GM21360 (cell line): ENCODE results near the gene CEP128.

Source experiments
- ATAC-seq: cut with Tn5 transposase; IDR thresholded peaks from one replicate; pipeline ENCODE4 v1.9.1; 2021; ENCODE audit warnings: mild to moderate bottlenecking, moderate library complexity; ENCODE audit not compliant: unreplicated experiment

The CEP128 gene

DNA sequence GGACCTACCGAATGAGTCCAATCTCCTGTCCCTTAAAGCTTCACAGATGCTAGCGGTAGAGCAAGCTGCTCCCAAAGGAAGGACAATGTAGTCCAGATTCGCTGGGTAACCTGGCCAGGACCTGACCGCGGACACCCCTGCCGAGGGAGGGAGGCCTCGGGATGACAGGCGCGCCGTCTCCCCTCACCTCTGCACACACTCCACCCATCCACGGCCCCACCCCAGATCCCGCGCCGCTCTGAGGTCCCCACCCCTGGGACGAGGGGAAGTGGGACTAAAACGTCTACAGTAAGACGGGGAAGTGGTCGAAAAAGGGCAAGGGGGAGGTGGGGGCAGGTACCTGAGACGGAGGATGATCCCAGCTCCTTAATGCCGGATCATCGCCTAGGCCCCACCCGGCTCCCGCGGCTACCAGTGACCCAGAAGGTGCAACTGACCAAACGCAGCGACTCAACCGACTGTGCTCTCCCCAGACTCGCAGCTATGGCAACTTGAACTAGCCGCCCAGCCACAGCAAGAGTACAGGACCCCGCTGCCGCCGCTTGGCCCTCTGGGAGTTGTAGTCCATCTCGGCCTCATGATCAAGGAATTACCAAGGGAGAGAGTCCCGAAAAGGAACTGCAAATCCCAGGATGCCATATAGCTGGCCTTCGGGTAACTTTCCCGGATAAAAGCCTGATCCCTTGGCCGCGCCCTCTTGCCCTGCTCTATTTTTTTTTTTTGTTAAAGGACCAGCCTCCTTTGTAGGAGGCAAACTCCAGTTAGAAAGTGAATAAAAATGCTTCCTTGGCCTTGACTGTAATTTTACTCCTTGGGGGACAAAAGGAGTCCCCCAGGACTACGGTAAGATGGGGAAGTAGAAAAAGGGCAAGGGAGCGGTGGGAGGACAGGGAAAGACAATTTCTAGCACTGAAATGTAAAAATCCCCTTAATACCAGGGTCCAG is at the start of gene CEP128:
CEP128 (minus strand) TSS at position 498 of the 945 bp plus-strand sequence.
- ATAC-seq, result peak; percentile 98

DNA sequence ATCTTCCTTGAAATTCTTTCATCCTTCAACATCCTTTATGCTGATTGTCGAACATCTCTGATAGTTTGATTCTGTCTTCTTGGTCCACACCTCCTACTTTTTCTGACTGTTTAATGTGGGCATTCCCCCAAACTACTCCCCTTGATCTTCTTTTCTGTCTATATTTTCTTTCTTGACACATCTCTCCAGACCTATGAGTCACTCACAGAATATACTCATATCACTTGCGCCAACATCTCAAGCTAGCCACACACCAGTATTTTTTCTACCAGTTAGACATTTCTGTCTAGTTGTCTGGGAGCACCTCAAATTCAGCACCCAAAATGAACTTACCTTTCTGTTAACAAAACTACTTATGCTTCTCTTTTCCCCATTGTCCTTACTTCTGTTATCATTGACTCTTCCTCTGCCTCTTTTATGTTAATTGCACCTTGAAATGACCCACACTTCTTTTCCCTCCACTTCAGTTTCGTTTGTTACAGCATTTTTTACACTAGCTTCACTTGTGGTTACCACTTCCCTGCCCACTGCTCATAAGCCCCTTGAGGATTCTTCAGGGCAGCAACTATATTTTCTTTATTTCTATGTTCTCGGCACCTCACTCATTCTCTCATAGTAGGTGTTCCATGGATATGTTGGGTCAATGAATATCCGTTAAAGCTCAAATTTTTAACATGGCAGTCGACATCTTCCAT is 47.3 kb upstream of the CEP128 start:
- no peak for ATAC-seq

DNA sequence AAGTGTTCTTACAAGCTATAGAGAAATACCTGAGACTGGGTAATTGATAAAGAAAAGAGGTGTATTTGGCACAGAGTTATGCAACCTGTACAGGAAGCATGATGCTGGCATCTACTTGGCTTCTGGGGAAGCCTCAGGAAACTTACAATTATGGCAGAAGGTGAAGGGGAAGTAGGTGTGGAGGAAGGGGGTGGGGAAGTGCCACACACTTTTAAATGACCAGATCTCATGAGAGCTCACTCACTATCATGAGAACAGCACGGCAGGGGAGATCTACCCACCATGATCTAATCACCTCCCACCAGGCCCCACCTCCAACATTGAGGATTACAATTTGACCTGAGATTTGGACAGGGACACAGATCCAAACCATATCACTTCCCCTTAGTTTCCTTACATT is 46.7 kb upstream of the CEP128 start:
- no peak for ATAC-seq

DNA sequence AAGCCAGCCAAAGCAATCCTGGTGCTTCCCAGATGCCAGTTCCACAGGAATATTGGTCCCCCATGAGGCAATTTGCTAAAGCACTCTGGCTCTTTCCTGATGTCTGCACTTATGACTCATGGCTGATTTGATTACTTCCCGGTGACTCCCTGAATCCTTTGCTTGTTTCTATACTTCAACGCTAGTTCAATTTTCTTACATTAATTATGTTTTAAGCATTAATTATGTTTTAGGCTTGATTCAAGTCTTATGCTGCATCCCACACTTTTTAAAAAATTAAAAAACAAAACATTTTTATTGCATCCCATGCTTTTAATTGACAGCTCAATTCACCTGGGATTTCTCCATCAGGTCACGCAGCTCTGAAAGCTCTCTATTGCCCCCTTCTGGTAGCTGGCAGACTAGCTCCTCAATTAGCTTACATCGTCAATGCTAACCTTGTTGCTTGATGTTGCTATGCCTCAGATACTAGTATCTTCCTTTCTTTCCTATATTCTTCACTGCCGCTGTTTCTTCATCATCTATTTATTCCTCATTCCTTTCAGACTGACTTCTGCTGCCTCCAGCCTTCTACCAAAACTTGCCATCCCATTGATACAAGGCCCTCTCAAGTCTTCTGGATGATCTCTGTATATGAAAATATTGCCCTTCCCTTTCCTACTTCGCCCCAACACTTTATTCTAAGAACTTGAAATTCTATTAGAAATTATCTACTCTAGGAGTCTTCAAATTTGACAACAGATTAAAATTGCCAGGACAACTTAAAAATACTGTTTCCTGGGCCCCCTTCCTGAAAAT is 45.9 kb upstream of the CEP128 start:
- peak; percentile 65 for ATAC-seq

DNA sequence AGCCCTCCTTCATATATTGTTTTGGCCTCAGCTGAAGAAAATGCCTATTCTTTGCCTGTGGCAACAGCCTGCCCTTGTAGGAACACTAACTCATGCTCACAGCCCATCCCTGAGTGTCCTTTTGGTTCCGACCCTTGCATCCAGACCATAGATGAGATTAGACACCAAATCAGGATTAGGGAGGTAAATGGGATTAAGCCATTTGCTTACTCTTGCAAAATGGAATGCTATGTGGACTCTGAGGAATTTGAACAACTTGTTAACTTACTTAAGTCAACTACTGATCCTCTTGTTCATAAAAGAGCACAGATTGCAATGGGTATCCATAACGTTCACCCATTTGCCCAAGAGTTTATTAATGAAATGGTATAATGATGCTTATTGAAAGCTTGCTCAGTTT is 41.2 kb upstream of the CEP128 start:
- no peak for ATAC-seq

DNA sequence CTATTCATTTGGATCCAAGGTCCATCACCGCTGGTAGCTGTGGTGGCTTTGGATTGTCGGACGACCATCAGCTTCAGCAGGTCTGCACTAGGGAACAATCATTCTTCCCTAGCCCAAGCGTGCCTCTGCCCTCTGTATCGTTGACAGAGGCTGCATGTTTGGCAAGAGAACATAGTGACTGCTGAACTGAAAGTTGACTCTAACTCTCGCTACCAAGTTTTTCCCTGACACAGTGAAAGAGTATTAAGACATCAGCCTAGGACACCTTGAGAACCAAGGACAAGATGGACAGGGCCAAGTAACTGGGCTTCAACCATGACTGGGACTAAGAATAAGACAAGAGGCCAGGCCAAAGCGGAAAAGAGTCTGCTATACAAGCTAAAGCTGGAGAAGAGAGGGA is 40.1 kb upstream of the CEP128 start:
- no peak for ATAC-seq

DNA sequence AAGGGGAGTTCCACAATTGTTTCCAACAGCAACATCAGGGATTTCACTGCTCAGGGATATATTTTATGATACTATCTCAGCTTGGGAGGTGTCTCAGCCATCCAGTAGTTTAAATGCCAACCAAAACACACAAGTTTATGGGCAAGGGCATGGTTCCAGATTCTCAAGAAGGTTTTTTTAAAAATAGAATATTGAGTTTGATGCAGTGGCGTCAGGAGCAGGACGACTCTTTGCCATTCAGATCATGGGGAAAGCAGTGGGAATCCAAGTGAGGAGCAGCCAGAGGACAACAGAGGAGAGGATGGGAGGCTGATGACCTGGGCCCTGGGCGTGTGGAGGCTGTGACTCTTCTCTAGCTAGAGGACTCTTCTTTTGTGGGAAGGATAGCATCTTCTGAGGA is 39.6 kb upstream of the CEP128 start:
- no peak for ATAC-seq

DNA sequence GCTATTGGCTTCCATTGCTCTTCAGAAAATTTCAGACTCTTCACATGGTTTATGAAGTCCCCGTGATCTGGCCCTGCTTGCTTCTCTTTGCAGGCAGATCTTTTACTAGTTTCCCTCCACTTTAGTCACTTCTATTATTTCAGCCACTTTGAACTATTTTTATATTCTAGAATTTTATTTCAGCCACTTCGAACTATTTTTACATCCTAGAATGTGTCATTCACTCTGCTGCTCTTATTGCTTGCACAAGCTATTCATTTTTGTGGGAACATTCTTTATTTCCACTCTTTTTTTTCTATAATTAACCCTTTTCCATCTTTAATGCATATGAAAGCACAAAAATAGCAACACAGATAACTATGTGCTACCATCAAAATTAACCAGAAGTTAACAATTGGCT is 38.4 kb upstream of the CEP128 start:
- ATAC-seq, result no peak

DNA sequence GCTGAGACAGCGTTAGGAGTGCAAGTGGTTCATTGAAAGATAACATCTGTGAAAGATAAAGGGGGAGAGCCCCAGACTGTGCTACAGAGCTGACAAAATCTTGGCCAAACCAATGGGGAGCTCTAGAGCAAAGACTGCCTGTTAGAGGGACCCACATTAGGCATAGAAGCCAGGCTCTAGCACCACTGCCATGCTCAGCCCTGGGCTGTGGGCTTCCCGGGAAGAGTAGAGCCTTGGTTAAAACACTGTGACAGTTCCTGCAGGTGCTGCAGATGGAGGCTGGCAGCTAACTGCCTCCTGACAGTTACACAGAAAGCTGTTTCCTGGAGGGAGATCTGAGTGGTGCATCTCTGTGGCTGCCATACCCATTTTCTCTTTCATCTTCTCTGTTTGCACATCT is 36.9 kb upstream of the CEP128 start:
- no peak for ATAC-seq

DNA sequence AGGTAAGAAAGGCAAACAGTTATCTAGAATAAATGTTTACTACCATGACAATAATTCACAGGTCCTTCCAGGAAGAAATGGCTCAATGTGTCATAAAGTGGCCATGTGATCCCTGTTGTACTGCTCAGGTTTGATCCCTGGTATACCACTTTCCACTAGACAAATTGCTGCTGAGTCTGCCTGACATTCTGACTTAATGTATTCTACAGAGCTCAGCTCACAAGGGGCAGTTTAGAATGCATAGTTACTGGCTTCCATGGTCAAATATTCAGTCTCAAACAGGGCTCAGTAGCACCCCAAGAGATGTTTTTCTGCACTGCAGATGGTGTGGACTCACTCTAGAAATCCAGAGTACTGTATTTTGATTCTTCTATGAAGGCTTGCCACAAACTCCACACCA is 35.7 kb upstream of the CEP128 start:
- ATAC-seq, result peak; percentile 82

DNA sequence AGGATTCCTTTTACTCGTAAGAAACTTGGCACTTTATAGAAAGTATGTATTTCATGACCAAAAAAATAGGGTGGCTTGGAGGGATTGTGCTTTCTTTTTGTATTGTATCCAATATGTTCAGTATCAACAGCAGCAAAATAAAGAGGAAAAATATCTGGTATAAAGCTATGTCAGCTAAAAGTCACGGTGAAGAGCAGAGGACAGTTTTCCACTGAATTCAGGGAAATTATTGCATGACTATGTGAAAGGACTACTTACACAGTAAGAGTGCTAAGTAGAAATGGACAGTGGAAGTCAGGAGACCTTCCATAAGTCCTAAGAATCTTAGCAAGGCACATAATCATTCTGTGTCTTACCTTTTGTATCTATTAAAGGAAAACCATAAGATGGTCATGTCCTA is 33.1 kb upstream of the CEP128 start:
- ATAC-seq, result no peak

DNA sequence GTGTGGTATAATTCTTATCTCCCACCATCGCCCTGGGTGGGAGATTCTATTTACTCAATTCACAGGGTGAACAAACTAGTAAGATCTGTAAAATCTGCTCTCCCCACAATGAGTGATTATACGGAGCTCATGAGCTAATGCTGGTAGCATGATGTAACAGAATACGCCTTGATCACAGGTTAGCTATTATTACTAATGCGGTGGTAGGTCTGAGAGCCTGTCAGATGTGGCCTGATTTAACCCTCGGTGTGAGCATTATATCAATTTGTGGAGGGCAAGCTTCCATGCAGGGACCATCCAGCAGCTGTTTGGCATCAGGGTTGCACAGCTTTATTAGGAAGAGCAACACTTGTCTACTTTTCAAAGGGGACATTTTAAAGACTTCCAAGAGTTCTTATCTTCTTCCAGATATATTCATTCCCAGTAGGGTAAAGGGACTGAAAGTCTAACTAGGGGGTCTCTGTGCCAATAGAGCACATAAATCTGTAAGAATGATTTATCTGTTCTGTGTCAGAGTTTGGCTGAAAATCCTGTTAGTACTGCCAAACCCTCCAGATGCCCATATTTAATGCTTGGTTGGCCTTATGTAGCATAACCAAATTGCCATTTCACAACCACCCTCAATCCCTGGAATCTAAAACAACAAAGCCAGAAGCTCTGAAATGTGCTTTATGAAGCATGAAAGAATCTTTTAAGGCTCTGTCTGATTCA is 32.5 kb upstream of the CEP128 start:
- ATAC-seq, result no peak

DNA sequence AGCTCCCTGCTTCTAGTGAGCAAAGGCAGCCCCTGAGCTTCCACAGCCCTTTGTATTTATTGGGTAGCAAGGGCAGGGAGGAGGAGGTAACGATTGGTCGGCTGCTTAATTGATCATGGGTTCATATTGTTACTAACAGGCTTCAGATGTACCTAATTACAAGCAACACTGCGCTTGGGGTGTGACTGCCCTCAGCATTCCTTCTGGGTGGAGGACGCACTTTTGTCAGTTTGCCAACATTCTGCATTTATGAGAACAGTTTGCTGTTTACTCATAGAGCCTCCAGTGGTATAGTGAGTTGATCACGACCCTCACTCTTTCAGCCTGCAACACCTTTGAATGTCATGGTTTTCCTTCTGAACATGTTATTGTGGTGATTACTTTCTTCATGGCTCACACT is 23.5 kb upstream of the CEP128 start:
- no peak for ATAC-seq

DNA sequence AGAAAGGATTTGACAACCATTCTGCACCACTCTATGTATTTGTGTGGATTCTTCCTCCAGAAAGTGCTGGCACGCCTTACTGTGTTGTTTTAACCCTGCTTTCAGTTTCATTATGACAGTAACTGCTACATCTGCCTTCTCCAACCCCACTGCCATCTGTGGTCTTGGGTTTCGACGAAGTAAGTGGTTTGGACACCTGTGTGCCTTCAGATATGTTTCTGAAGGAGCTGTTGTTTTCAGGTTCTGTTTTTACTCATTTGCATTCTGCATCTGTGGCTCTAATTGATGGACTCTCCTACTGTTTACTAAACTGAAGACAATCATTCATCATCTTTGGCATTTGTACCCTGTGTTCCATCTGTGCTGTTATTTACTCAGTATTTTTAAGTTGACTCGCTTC is 18.0 kb upstream of the CEP128 start:
- ATAC-seq, result peak; percentile 99

DNA sequence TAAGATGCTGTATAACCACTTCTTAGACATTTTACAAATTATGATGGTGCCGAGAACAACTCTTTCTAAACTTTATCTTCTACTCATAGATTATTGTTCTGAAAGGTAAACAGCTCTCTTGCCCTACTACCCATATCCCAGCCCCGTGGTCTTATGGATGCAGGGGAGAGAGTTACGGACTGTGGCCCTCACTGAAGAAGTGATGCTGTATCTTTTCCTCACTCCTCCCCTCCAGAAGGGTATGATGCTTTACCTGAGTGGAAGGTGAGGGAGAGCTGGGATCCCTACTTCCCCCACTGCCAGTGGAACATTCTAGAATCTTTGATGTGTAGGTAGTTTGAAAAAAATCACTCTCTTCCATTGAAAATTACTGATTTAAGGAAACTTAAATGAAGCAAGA is 17.4 kb upstream of the CEP128 start:
- no peak for ATAC-seq

DNA sequence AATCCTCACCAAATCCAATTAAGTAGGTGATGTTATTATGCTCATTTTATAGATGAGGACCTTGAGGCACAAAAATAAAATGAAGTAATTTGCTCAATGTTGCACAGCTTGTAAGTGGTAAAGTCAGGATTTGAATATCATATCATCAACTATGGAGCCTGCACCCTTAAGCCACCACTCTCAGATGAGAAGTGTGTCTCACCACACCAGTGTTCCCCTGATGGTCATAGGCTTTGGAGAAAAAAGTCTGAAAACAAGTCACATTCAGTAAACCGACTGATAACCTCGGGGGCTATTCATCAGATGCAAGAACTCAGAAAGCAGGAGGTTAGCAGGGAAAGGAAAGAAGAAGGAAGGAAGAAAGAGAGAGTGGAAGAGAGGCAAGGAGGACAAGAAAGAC is 16.7 kb upstream of the CEP128 start:
- ATAC-seq, result no peak

DNA sequence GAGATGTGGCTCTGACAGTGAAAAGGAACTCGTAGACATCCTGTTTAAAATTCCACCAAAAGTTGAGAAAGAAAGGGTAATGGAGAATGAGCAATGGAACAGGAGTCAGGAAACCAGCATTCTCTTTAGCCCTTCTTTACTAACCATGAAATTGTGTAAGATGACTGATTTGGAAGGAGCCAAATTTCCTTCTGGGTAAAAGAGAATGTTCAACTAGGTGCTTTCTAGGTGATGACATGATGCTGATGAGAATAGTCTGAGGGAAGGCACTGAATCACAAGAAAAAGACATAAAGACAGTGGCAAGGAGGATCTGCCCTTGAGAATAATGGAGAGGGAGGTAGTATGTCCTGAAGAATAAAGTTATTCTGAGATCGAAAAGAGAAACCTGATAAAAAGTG is 16.1 kb upstream of the CEP128 start:
- no peak for ATAC-seq

DNA sequence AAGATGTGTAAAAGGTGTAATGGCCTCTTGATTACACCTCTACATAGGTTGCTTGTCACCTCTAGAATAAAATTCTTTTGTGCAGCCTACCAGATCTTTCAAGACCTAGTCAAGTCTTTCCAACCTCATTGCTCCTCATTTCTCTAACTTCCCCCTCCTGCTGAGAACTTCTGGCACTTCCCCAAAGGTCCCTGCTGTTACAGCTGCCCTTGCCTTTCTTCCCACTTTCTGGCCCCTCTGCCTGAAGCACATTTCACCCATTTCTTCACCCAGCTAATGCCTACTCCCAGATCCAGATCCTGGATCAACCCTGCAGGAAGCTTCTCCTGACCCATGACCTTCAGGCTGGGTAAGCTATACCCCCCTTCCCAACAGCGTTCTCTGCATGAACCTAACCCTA is 15.4 kb upstream of the CEP128 start:
- no peak for ATAC-seq

DNA sequence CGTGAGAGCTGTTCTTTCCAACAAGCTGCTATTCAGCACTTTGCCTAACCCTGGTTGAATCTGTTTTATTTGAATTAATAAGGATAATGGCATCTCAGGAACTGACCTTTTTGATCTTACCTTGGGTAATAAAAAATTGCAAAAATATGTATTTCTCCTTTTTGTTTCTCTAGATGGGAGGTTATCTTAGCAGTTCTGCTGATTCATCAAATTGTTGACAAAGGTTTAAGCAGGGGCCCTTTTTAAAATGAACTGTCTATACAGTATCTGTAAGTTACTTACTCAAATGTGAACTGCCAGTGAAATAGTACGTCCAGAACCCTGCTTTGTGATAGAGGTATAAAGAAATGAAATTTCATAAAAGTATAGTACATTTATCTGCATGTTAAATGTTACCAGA is 14.6 kb upstream of the CEP128 start:
- no peak for ATAC-seq

DNA sequence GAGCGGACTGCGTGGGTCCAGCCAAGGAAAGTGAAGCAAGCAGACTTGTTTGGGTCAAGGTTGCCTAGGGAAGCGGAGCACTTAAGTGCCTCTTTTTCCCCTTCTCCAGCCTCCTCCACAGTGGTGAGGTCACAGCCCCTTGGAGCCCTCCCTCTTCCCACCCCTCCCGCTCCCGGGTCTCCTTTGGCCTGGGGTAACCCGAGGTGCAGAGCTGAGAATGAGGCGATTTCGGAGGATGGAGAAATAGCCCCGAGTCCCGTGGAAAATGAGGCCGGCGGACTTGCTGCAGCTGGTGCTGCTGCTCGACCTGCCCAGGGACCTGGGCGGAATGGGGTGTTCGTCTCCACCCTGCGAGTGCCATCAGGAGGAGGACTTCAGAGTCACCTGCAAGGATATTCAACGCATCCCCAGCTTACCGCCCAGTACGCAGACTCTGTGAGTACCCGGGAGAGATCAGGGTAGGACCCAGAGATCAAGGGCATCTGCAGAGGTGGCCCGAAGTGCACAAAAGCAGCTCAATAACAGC is 13.9 kb upstream of the CEP128 start, which contains the start of gene TSHR:
TSHR (plus strand) TSS at position 206 of the 526 bp plus-strand sequence; CDS start at position 266, 60 bp downstream.
- ATAC-seq, result no peak
